GM23338 (cell line): ENCODE data around the gene KCNMB2. TPM values are rescaled to one million over a fixed set of nuclear protein-coding genes. Genes with fewer than 3 reads are reported as not detected.

Experiments used
- ATAC-seq: fragments of 200-7000 bp; cut with Tn5 transposase; 3 replicates; pipeline ENCODE4 v1.9.1; 2020
- DNase-seq: peaks from one replicate; pipeline ENCODE4 v3.0.0-alpha.2; 2015; ENCODE audit warnings: low spot score
- H2AFZ ChIP-seq: fragments of 200-600 bp; sonication (generic); 2 replicates; pipeline ENCODE4 v1.8.0; 2016; ENCODE audit warnings: antibody characterized with exemption, mild to moderate bottlenecking, moderate library complexity
- H3F3A ChIP-seq: fragments of 200-600 bp; sonication (generic); replicated peaks from 2 replicates; pipeline ENCODE4 v1.8.0; 2017; ENCODE audit warnings: antibody characterized with exemption, mixed run types, low read depth
- H3K27ac ChIP-seq: fragments of 200-600 bp; sonication (generic); 2 replicates; pipeline ENCODE4 v1.6.1; 2016; ENCODE audit warnings: low read depth
- H3K27me3 ChIP-seq: fragments of 200-600 bp; sonication (generic); 2 replicates; pipeline ENCODE4 v1.8.0; 2016; ENCODE audit warnings: mild to moderate bottlenecking, mixed run types, moderate library complexity; ENCODE audit not compliant: insufficient read depth
- H3K36me3 ChIP-seq: fragments of 200-600 bp; sonication (generic); 2 replicates; pipeline ENCODE4 v1.8.0; 2016; ENCODE audit warnings: mild to moderate bottlenecking; ENCODE audit not compliant: insufficient read depth
- H3K4me1 ChIP-seq: fragments of 200-600 bp; sonication (generic); 2 replicates; pipeline ENCODE4 v1.8.0; 2016; ENCODE audit warnings: mild to moderate bottlenecking, moderate library complexity; ENCODE audit not compliant: insufficient read depth
- H3K4me2 ChIP-seq: fragments of 200-600 bp; sonication (generic); 2 replicates; pipeline ENCODE4 v1.7.1; 2017; ENCODE audit warnings: mixed run types
- H3K4me3 ChIP-seq: fragments of 200-600 bp; sonication (generic); 2 replicates; pipeline ENCODE4 v1.6.1; 2016; ENCODE audit warnings: mixed run types
- H3K79me2 ChIP-seq: fragments of 200-600 bp; sonication (generic); replicated peaks from 2 replicates; pipeline ENCODE4 v1.8.0; 2017; ENCODE audit warnings: mild to moderate bottlenecking; ENCODE audit not compliant: insufficient read depth
- H3K9me2 ChIP-seq: fragments of 200-600 bp; sonication (generic); 2 replicates; pipeline ENCODE4 v1.8.0; 2017; ENCODE audit not compliant: insufficient read depth
- H4K20me1 ChIP-seq: fragments of 200-600 bp; sonication (generic); replicated peaks from 2 replicates; pipeline ENCODE4 v1.8.0; 2017; ENCODE audit warnings: mild to moderate bottlenecking; ENCODE audit not compliant: insufficient read depth
- H3K27ac Mint-ChIP-seq: 2 replicates; pipeline ENCODE4 v1.8.0; 2020; ENCODE audit warnings: inconsistent platforms, mild to moderate bottlenecking, moderate library complexity, mixed read lengths
- H3K27me3 Mint-ChIP-seq: 3 replicates; pipeline ENCODE4 v1.8.0; 2022; ENCODE audit warnings: low read depth, mild to moderate bottlenecking, moderate library complexity, mixed read lengths, inconsistent platforms; ENCODE audit not compliant: insufficient read depth, poor library complexity
- H3K36me3 Mint-ChIP-seq: 3 replicates; pipeline ENCODE4 v1.8.0; 2021; ENCODE audit warnings: low read depth, mild to moderate bottlenecking, inconsistent platforms, moderate library complexity, mixed read lengths
- H3K4me1 Mint-ChIP-seq: 3 replicates; pipeline ENCODE4 v1.8.0; 2020; ENCODE audit warnings: mild to moderate bottlenecking, inconsistent platforms, mixed read lengths
- H3K4me3 Mint-ChIP-seq: 3 replicates; pipeline ENCODE4 v1.8.0; 2021; ENCODE audit warnings: moderate library complexity, mild to moderate bottlenecking, inconsistent platforms, mixed read lengths
- H3K9me3 Mint-ChIP-seq: 3 replicates; pipeline ENCODE4 v1.8.0; 2020; ENCODE audit warnings: moderate library complexity, mild to moderate bottlenecking, inconsistent platforms, mixed read lengths
- CREB1 ChIP-seq: fragments of 250-450 bp; sonication (Bioruptor Pico); IDR thresholded peaks from 2 replicates; pipeline ENCODE4 v1.5.0; 2020; ENCODE audit warnings: low read depth, mild to moderate bottlenecking, moderate library complexity
- EZH2 ChIP-seq: fragments of 200-600 bp; sonication (generic); IDR thresholded peaks from one replicate; pipeline ENCODE4 v1.8.0; 2017; ENCODE audit warnings: antibody characterized with exemption, mild to moderate bottlenecking, low read depth; ENCODE audit not compliant: unreplicated experiment
- EZH2phosphoT487 ChIP-seq: fragments of 200-600 bp; sonication (generic); IDR thresholded peaks from one replicate; pipeline ENCODE4 v1.8.1; 2018; ENCODE audit warnings: antibody characterized with exemption; ENCODE audit not compliant: unreplicated experiment
- JUNB ChIP-seq: IDR thresholded peaks from one replicate; pipeline ENCODE4 v1.6.1; 2016; ENCODE audit warnings: antibody characterized with exemption; ENCODE audit not compliant: unreplicated experiment
- POLR2AphosphoS5 ChIP-seq: IDR thresholded peaks from 2 replicates; pipeline ENCODE4 v1.6.1; 2016; ENCODE audit warnings: antibody characterized with exemption, low read depth
- REST ChIP-seq: IDR thresholded peaks from one replicate; pipeline ENCODE4 v1.6.1; 2018; ENCODE audit warnings: antibody characterized with exemption; ENCODE audit not compliant: unreplicated experiment
- STAT1 ChIP-seq: IDR thresholded peaks from one replicate; pipeline ENCODE4 v1.6.1; 2016; ENCODE audit warnings: antibody characterized with exemption; ENCODE audit not compliant: unreplicated experiment
- ZNF114 ChIP-seq: fragments of 250-450 bp; sonication (Bioruptor Pico); IDR thresholded peaks from 2 replicates; pipeline ENCODE4 v1.5.0; 2020; ENCODE audit warnings: mild to moderate bottlenecking, moderate library complexity
- ZNF331 ChIP-seq: fragments of 250-450 bp; sonication (Bioruptor Pico); IDR thresholded peaks from 2 replicates; pipeline ENCODE4 v1.5.0; 2020; ENCODE audit warnings: low read depth, mild to moderate bottlenecking, moderate library complexity
- polyA plus RNA-seq: library from polyadenylated mRNA; unstranded; fragments of >200 nt; fragmentation: Nextera tagmentation; extraction: Ambion mirVana; gene quantifications from 2 replicates; pipeline ENCODE4 v1.2.1, GENCODE V29; 2016
- total RNA-seq: library from RNA; depleted of rRNA; stranded (reverse); fragments of >200 nt; shearing (Covaris generic); gene quantifications from 2 replicates; pipeline ENCODE4 v1.2.3, GENCODE V29; 2014
- TF ChIP-seq, protein P1 (sequence below): IDR thresholded peaks from 2 replicates; pipeline ENCODE4 v1.6.1; 2016; ENCODE audit warnings: antibody characterized with exemption

KCNMB2 gene
- total and polyA plus RNA-seq, 2 experiments from 2014 or later: 0.53 TPM; not detected in 1

DNA sequence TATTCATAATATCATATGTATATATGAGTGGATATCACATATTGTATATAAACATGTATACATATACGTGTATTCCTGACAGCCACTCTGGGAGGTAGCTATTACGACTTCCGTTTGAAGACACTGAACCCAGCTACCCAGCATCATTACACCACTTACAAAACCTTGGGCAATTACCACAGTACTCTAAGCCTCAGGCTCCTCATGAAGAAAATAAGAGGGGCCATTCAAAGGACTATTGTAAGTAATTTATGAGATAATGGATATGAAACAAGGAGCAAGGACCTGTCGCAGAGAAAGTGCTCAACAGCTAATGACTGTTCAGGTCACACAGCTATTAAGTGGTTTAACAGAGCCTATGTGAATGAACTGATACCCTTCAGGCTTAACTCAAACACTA lies 52.4 kb downstream of the KCNMB2 start (continued):
- no peak for TF ChIP-seq EZH2
- no peak for TF ChIP-seq EZH2phosphoT487
- TF ChIP-seq JUNB: no peak
- no peak for TF ChIP-seq CREB1 (CRISPR knock-in tag)

GRCh38 chr3:178593786-178594185 lies 57.5 kb downstream of the KCNMB2 start:
- ATAC-seq: no peak
- H3K36me3 Mint-ChIP-seq: no peaks in the 10 kb centered on the region
- no peaks in the 10 kb centered on the region for H3K9me3 Mint-ChIP-seq

More at GRCh38 chr3:178593786-178594185, 57.5 kb downstream of the KCNMB2 start:
- H3K27me3 Mint-ChIP-seq: peaks cover 5% of the 10 kb centered on the region
- peaks cover 9% of the 10 kb centered on the region; the same call in 1 of the 2 replicates for H3K9me2 ChIP-seq
- H3K27me3 ChIP-seq: no peaks in the 10 kb centered on the region
- H3K27ac ChIP-seq: no peak overlapping the region
- no peaks in the 10 kb centered on the region for H3K36me3 ChIP-seq
- no peak overlapping the region for H2AFZ ChIP-seq
- H3K27ac Mint-ChIP-seq: no peak overlapping the region
- H3K4me1 Mint-ChIP-seq: no peaks in the 10 kb centered on the region; the same call in 2 of the 3 replicates
- TF ChIP-seq EZH2phosphoT487 (no peak), REST (no peak), POLR2AphosphoS5 (no peak), CREB1 (CRISPR knock-in tag) (no peak), STAT1 (no peak), ZNF331 (CRISPR knock-in tag) (no peak), ZNF114 (CRISPR knock-in tag) (no peak), EZH2 (no peak)
- TF ChIP-seq, protein P1, sequence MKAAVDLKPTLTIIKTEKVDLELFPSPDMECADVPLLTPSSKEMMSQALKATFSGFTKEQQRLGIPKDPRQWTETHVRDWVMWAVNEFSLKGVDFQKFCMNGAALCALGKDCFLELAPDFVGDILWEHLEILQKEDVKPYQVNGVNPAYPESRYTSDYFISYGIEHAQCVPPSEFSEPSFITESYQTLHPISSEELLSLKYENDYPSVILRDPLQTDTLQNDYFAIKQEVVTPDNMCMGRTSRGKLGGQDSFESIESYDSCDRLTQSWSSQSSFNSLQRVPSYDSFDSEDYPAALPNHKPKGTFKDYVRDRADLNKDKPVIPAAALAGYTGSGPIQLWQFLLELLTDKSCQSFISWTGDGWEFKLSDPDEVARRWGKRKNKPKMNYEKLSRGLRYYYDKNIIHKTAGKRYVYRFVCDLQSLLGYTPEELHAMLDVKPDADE: no peak
- no peak overlapping the region for H3K4me2 ChIP-seq
- DNase-seq: no peak
- no peak overlapping the region for H3K4me3 ChIP-seq
- H3F3A ChIP-seq: no peaks in the 10 kb centered on the region
- no peaks in the 10 kb centered on the region for H4K20me1 ChIP-seq
- H3K4me1 ChIP-seq: no peaks in the 10 kb centered on the region
- no peak overlapping the region for H3K4me3 Mint-ChIP-seq
- no peaks in the 10 kb centered on the region for H3K79me2 ChIP-seq
